ENCODE results near the gene TNNI2.
"Not testable (repeated sequence)": the region's sequence is repeated elsewhere in the genome, so short reads cannot be mapped to it uniquely, and the experiment has no call there.

GRCh38 chr11:1874441-1875092, 35.8 kb downstream of the TNNI2 start:
- TF ChIP-seq CTCF (conservative IDR thresholded peaks at IDR 0.05 in 1 of 2, IDR thresholded peaks at IDR 0.05 in 1 of 2; ENCODE audit: low read depth in 1 of 2, low read length in 2 of 2); EZH2 (IDR thresholded peaks at IDR 0.05; ENCODE audit: low read length, missing control alignments): not testable (repeated sequence)
